SK-N-SH (cell line): ENCODE results near the gene MYBPC3.

Experiments used
- CHD2 ChIP-seq: fragments of 150-350 bp; IDR thresholded peaks from 2 replicates; pipeline ENCODE4 v1.6.1; 2018; ENCODE audit warnings: low read length; ENCODE audit not compliant: partially characterized antibody
- CTCF ChIP-seq: fragments of 200-600 bp; sonication (generic); IDR thresholded peaks from 2 replicates; pipeline ENCODE4 v1.6.1; 2017; ENCODE audit warnings: antibody characterized with exemption, mild to moderate bottlenecking, moderate library complexity
- FOXM1 ChIP-seq: IDR thresholded peaks from 2 replicates; pipeline ENCODE4 v1.4.0; 2012; ENCODE audit warnings: low read depth, mild to moderate bottlenecking
- GATA2 ChIP-seq: sonication (generic); formaldehyde crosslinking; IDR thresholded peaks from 2 replicates; pipeline ENCODE4 v1.5.0; 2020; ENCODE audit warnings: mild to moderate bottlenecking, missing genetic modification reagents
- JUND ChIP-seq: IDR thresholded peaks from 2 replicates; pipeline ENCODE4 v1.4.0; 2012
- POLR2AphosphoS5 ChIP-seq: IDR thresholded peaks from 2 replicates; pipeline ENCODE4 v1.6.1; 2012; ENCODE audit warnings: low read depth, low read length
- RAD21 ChIP-seq: IDR thresholded peaks from 2 replicates; pipeline ENCODE4 v1.6.1; 2012; ENCODE audit warnings: mild to moderate bottlenecking, low read length

GRCh38 chr11:47299078-47299477, 53.4 kb downstream of the MYBPC3 start:
- no peak for TF ChIP-seq CHD2
- TF ChIP-seq CTCF = no peak
- no peak for TF ChIP-seq POLR2AphosphoS5
- TF ChIP-seq GATA2 (CRISPR knock-in tag) = no peak
- no peak for TF ChIP-seq FOXM1
- no peak for TF ChIP-seq RAD21
- TF ChIP-seq JUND = no peak
